Caco-2 (cell line): ENCODE measurements around the gene VAC14. TPM values are rescaled to one million over a fixed set of nuclear protein-coding genes. Genes with fewer than 3 reads are reported as not detected.

Source experiments
- BruUV-seq: library from RNA; stranded (reverse); fragments of 400-500 nt; replicated peaks from 2 replicates; lab custom pipeline; 2021; lab: Mats Ljungman, UMichigan
- CTCF ChIA-PET: fragments of 300-600 bp; sonication (Branson Sonifier 250); formaldehyde crosslinking; loops from one replicate; lab custom pipeline; 2022; ENCODE audit warnings: antibody characterized with exemption; lab: Charles Lee
- POLR2A ChIA-PET: fragments of 300-600 bp; sonication (Branson Sonifier 250); formaldehyde crosslinking; loops from one replicate; lab custom pipeline; 2022; ENCODE audit warnings: antibody characterized with exemption; lab: Charles Lee
- DNase-seq, 2 experiments: peaks; one replicate each; pipeline versions ENCODE4 v3.0.0 to v3.0.0-alpha.2; 2020 to 2022
- H3K27me3 ChIP-seq: replicated peaks from 2 replicates; pipeline ENCODE4 v1.6.0; 2011; ENCODE audit warnings: low read length; ENCODE audit not compliant: control insufficient read depth, insufficient read depth
- H3K36me3 ChIP-seq: 2 replicates; pipeline ENCODE4 v1.5.1; 2011; ENCODE audit warnings: low read length; ENCODE audit not compliant: control insufficient read depth, insufficient read depth
- H3K4me1 ChIP-seq: fragments of 250-450 bp; sonication (Bioruptor Pico); 2 replicates; pipeline ENCODE4 v1.5.1; 2020; ENCODE audit warnings: mild to moderate bottlenecking
- H3K4me3 ChIP-seq: 2 replicates; pipeline ENCODE4 v1.5.1; 2011; ENCODE audit warnings: low read depth, mild to moderate bottlenecking, control low read depth, low read length
- H3K9me3 ChIP-seq: fragments of 250-450 bp; sonication (Bioruptor Pico); 2 replicates; pipeline ENCODE4 v1.5.1; 2020; ENCODE audit warnings: mild to moderate bottlenecking, moderate library complexity
- H3K27ac Mint-ChIP-seq: one replicate; pipeline ENCODE4 v1.8.0; 2022; ENCODE audit warnings: mixed read lengths; ENCODE audit not compliant: unreplicated experiment
- H3K27me3 Mint-ChIP-seq: one replicate; pipeline ENCODE4 v1.8.0; 2022; ENCODE audit warnings: mixed read lengths; ENCODE audit not compliant: insufficient read depth, unreplicated experiment
- H3K36me3 Mint-ChIP-seq: one replicate; pipeline ENCODE4 v1.8.0; 2022; ENCODE audit warnings: mild to moderate bottlenecking, mixed read lengths; ENCODE audit not compliant: insufficient read depth, unreplicated experiment
- H3K4me1 Mint-ChIP-seq: one replicate; pipeline ENCODE4 v1.8.0; 2022; ENCODE audit warnings: low read depth, mixed read lengths; ENCODE audit not compliant: unreplicated experiment
- H3K4me3 Mint-ChIP-seq: one replicate; pipeline ENCODE4 v1.8.0; 2022; ENCODE audit warnings: mild to moderate bottlenecking, moderate library complexity, mixed read lengths; ENCODE audit not compliant: unreplicated experiment
- H3K9me3 Mint-ChIP-seq: one replicate; pipeline ENCODE4 v1.8.0; 2022; ENCODE audit warnings: mixed read lengths; ENCODE audit not compliant: unreplicated experiment
- intact Hi-C: fragments of 100-400 bp; cut with micrococcal nuclease; formaldehyde crosslinking; loops from one replicate; pipeline ENCODE4 v1.10.0; 2022; ENCODE audit not compliant: unreplicated experiment
- total RNA-seq: library from RNA; stranded (reverse); gene quantifications from 2 replicates; pipeline ENCODE4 v1.2.3, GENCODE V29; 2022
- TF ChIP-seq, protein P1 (sequence below), 2 experiments: fragments of 200-600 bp in 1 of 2; IDR thresholded peaks; 1 replicate in 1 of 2; 2 replicates in 1 of 2; pipeline versions ENCODE4 v1.5.1 to v1.8.0; 2011 to 2022; ENCODE audit warnings: antibody characterized with exemption in 1 of 2, control low read depth in 1 of 2, inconsistent platforms in 1 of 2, low read depth in 1 of 2, low read length in 1 of 2, mild to moderate bottlenecking in 1 of 2, moderate library complexity in 1 of 2; ENCODE audit not compliant: insufficient read depth in 1 of 2, severe bottlenecking in 1 of 2, unreplicated experiment in 1 of 2

Gene VAC14
- total RNA-seq, 1 experiment from 2014 or later: 63.5 TPM

DNA sequence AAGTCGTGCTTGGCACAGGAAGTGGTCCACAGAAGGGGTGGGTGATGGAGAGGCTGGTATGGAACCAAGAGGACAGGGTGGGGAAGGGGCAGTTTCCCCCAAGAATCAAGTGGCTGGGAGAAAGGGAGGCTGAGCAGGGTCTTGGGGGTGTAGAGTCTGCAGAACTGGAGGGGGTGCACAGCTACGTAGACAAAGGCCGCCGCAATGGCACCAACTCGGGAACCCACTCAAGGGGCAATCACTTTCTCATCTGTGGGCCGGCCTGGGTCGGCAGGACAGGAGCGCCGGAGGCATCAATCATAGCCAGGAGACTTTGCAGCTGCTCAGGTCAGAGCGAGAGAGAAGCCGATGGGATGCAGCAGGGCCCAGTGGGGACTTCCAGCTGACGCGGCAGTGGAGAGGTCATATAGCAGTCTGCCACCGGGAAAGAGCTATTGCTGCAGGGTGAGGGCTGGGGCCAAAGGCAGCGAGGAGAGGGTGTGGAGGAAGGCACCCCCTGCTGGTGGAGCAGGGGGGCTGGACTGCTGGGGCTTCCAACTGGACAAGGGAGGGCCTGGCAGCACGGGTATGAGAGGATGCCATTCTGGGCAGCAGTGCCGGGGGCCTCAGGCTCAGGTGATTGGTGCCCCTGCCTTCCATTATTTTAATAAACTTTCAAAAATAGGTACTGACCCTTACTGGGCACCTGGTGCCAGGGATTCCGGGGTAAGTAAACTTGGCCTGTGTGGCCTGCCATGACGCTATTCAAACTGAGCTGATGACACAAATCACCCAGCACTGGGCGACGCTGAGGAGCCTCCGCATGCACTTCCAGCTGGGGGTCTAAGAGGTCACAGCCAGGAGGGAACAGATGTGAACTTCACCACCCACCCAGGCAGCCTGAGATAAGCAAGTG is 62.6 kb downstream of the VAC14 start:
- H3K9me3 Mint-ChIP-seq: peaks cover 3% of the 10 kb centered on the region
- no peaks in the 10 kb centered on the region for H3K4me1 ChIP-seq
- no peaks in the 10 kb centered on the region for H3K27me3 ChIP-seq
- intact Hi-C loops: loop anchor here (2.0 kb wide), 1 partner anchor 56 kb away; no protein-coding TSS in a partner anchor
- TF ChIP-seq, protein P1, sequence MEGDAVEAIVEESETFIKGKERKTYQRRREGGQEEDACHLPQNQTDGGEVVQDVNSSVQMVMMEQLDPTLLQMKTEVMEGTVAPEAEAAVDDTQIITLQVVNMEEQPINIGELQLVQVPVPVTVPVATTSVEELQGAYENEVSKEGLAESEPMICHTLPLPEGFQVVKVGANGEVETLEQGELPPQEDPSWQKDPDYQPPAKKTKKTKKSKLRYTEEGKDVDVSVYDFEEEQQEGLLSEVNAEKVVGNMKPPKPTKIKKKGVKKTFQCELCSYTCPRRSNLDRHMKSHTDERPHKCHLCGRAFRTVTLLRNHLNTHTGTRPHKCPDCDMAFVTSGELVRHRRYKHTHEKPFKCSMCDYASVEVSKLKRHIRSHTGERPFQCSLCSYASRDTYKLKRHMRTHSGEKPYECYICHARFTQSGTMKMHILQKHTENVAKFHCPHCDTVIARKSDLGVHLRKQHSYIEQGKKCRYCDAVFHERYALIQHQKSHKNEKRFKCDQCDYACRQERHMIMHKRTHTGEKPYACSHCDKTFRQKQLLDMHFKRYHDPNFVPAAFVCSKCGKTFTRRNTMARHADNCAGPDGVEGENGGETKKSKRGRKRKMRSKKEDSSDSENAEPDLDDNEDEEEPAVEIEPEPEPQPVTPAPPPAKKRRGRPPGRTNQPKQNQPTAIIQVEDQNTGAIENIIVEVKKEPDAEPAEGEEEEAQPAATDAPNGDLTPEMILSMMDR (IDR thresholded peaks at IDR 0.05; ENCODE audit: insufficient read depth in 1 of 2, low read depth in 1 of 2, low read length in 1 of 2, severe bottlenecking in 1 of 2, unreplicated experiment in 1 of 2): peak; percentile 52 to 74
- BruUV-seq: no TSS peak
- ChIA-PET POLR2A (no interaction called here), CTCF (interaction anchor here (0.6 to 1.0 kb wide), 6 partner anchors 8 to 56 kb away, joined by 3 to 9 read pairs (median 3); no protein-coding TSS in a partner anchor)
- H3K27me3 Mint-ChIP-seq: no peaks in the 10 kb centered on the region
- no peak overlapping the region for H3K4me3 ChIP-seq
- no peaks in the 10 kb centered on the region; the same call in 1 of the 2 replicates for H3K9me3 ChIP-seq
- no peaks in the 10 kb centered on the region for H3K4me1 Mint-ChIP-seq
- H3K4me3 Mint-ChIP-seq: no peak overlapping the region
- DNase-seq: peak in 1 of 2 experiments; percentile 60
- H3K27ac Mint-ChIP-seq: peak overlapping the region; percentile 54
- H3K36me3 ChIP-seq: no peaks in the 10 kb centered on the region; the same call in 1 of the 2 replicates
- H3K36me3 Mint-ChIP-seq: peaks cover 30% of the 10 kb centered on the region

DNA sequence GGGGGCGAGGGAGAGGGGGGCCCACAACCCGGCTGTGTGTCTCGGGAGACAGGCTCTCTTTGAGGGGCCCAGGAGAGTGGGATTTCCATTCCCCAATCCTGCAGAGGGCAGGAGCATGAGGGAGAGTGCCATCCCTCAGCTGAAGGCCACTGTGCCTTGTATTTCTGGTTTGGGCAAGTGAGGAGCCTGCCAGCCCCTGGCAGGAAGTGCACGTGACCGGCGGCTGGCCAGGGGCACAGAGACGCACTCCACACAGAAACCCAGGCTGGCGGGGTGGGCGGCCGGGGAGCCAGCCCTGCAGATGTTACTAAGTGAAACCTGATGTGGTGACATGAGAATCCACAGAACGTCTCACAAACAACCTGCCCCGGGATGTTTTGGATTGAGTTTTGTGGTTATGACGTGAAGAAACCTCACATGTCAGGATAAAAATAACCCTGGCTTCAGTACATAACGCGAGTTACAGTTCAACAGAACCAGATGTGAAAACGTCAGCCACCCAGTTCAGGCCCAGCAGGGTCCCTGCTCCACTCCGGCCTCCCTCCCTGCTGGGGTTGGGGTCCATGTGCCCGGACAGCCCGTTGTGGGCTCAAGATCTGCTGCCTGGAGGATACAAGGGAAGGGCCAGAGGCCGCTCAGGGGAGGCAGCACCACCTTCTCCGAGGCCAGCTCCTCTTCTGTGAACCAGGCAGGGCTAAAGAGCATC is 63.4 kb downstream of the VAC14 start:
- Mint-ChIP-seq H3K4me1 (no peaks in the 10 kb centered on the region), H3K27ac (peak overlapping the region; percentile 54), H3K27me3 (no peaks in the 10 kb centered on the region), H3K36me3 (peaks cover 27% of the 10 kb centered on the region), H3K9me3 (peaks cover 10% of the 10 kb centered on the region), H3K4me3 (no peak overlapping the region)
- Histone ChIP-seq H3K36me3 (no peaks in the 10 kb centered on the region), H3K27me3 (no peaks in the 10 kb centered on the region), H3K9me3 (no peaks in the 10 kb centered on the region), H3K4me1 (no peaks in the 10 kb centered on the region), H3K4me3 (no peak overlapping the region)
- ChIA-PET CTCF (interaction anchor here (0.6 to 1.0 kb wide), 5 partner anchors 9 to 55 kb away, joined by 3 to 9 read pairs (median 3); no protein-coding TSS in a partner anchor), POLR2A (no interaction called here)
- TF ChIP-seq, protein P1 (IDR thresholded peaks at IDR 0.05; ENCODE audit: insufficient read depth in 1 of 2, low read depth in 1 of 2, low read length in 1 of 2, severe bottlenecking in 1 of 2, unreplicated experiment in 1 of 2): no peak
- no TSS peak for BruUV-seq
- intact Hi-C loops: loop anchor here (2.0 kb wide), 1 partner anchor 55 kb away; no protein-coding TSS in a partner anchor
- DNase-seq: no peak
